HCT116 (cell line): Measurements from ENCODE around the gene PRKD3. TPM values are rescaled to one million over a fixed set of nuclear protein-coding genes. Genes with fewer than 3 reads are reported as not detected.

Experiments
- ATAC-seq: fragments of 200-7000 bp; cut with Tn5 transposase; 2 replicates; pipeline ENCODE4 v1.9.1; 2020; ENCODE audit warnings: mild to moderate bottlenecking, moderate library complexity
- BruUV-seq: library from RNA; stranded (reverse); fragments of 400-500 nt; replicated peaks from 2 replicates; lab custom pipeline; 2021; lab: Mats Ljungman, UMichigan
- CTCF ChIA-PET: fragments of 300-600 bp; sonication (Branson Sonifier 250); formaldehyde crosslinking; loops from one replicate; lab custom pipeline; 2021; ENCODE audit warnings: antibody characterized with exemption; lab: Charles Lee
- POLR2A ChIA-PET: fragments of 300-600, 350-600 bp; sonication (Branson Sonifier 250); formaldehyde crosslinking; loops from one replicate; lab custom pipeline; 2021; ENCODE audit warnings: antibody characterized with exemption; lab: Charles Lee
- RAD21 ChIA-PET, 2 experiments: fragments of 300-600 bp; sonication (Branson Sonifier 250); formaldehyde crosslinking; loops; one replicate each; lab custom pipeline; 2023; ENCODE audit warnings: low total read pairs in 2 of 2; ENCODE audit not compliant: uncharacterized antibody in 2 of 2, unreplicated experiment in 2 of 2, low non-redundant PET in 1 of 2; lab: Charles Lee
- DNase-seq: peaks from one replicate; pipeline ENCODE4 v3.0.0-alpha.2; 2010; ENCODE audit warnings: low read depth, low spot score
- H2AFZ ChIP-seq: fragments of 200-600 bp; shearing (Covaris generic), sonication (generic); 2 replicates; pipeline ENCODE4 v1.6.1; 2017; ENCODE audit warnings: low read depth, mixed run types, mixed read lengths, antibody characterized with exemption, low read length; ENCODE audit not compliant: poor library complexity, severe bottlenecking
- H3K27ac ChIP-seq: 2 replicates; pipeline ENCODE4 v1.5.1; 2012; ENCODE audit warnings: low read depth, low read length
- H3K27me3 ChIP-seq: fragments of 200-600 bp; sonication (generic); 2 replicates; pipeline ENCODE4 v1.6.1; 2016; ENCODE audit warnings: mixed run types, low read length, mixed read lengths; ENCODE audit not compliant: insufficient read depth
- H3K36me3 ChIP-seq, 2 experiments: fragments of 200-500 bp in 1 of 2; fragments of 200-600 bp in 1 of 2; sonication (Bioruptor generic) in 1 of 2; sonication (generic) in 1 of 2; 2 replicates each; pipeline versions ENCODE4 v1.5.1 to v1.6.1; 2014 to 2016; ENCODE audit warnings: low read length in 2 of 2, inconsistent platforms in 1 of 2, mixed read lengths in 1 of 2, mixed run types in 1 of 2; ENCODE audit not compliant: insufficient read depth in 2 of 2, control insufficient read depth in 1 of 2
- H3K4me1 ChIP-seq, 2 experiments: fragments of 200-600 bp in 1 of 2; sonication (generic) in 1 of 2; 2 replicates each; pipeline versions ENCODE4 v1.5.1 to v1.6.1; 2012 to 2017; ENCODE audit warnings: low read length in 2 of 2, inconsistent platforms in 1 of 2, mild to moderate bottlenecking in 1 of 2, mixed read lengths in 1 of 2, mixed run types in 1 of 2, moderate library complexity in 1 of 2; ENCODE audit not compliant: insufficient read depth in 2 of 2, control insufficient read depth in 1 of 2
- H3K4me2 ChIP-seq: fragments of 200-600 bp; sonication (generic); 2 replicates; pipeline ENCODE4 v1.6.1; 2017; ENCODE audit warnings: mixed run types, low read length, mixed read lengths
- H3K4me3 ChIP-seq, 2 experiments: fragments of 200-600 bp in 1 of 2; sonication (generic) in 1 of 2; replicated peaks in 1 of 2; 2 replicates each; pipeline ENCODE4 v1.5.1; 2011 to 2016; ENCODE audit warnings: low read length in 2 of 2, control low read depth in 1 of 2, low read depth in 1 of 2, mild to moderate bottlenecking in 1 of 2, mixed read lengths in 1 of 2, mixed run types in 1 of 2
- H3K79me2 ChIP-seq: fragments of 200-600 bp; sonication (generic); 2 replicates; pipeline ENCODE4 v1.6.1; 2017; ENCODE audit warnings: mild to moderate bottlenecking, mixed run types, low read length, moderate library complexity, mixed read lengths; ENCODE audit not compliant: insufficient read depth
- H3K9ac ChIP-seq: fragments of 200-600 bp; sonication (generic); 2 replicates; pipeline ENCODE4 v1.6.1; 2016; ENCODE audit warnings: low read length, mixed read lengths
- H3K9me2 ChIP-seq: fragments of 200-600 bp; sonication (generic), shearing (Covaris generic); 2 replicates; pipeline ENCODE4 v1.6.1; 2017; ENCODE audit warnings: mixed run types, mild to moderate bottlenecking, moderate library complexity; ENCODE audit not compliant: insufficient read depth
- H3K9me3 ChIP-seq, 2 experiments: fragments of 200-500 bp in 1 of 2; fragments of 200-600 bp in 1 of 2; sonication (Bioruptor generic) in 1 of 2; sonication (generic) in 1 of 2; 2 replicates each; pipeline ENCODE4 v1.6.1; 2014 to 2017; ENCODE audit warnings: low read length in 2 of 2, mixed read lengths in 2 of 2, inconsistent platforms in 1 of 2, low read depth in 1 of 2, mild to moderate bottlenecking in 1 of 2, mixed run types in 1 of 2, moderate library complexity in 1 of 2; ENCODE audit not compliant: control insufficient read depth in 1 of 2, insufficient read depth in 1 of 2
- H4K20me1 ChIP-seq: fragments of 200-600 bp; sonication (generic), shearing (Covaris generic); 2 replicates; pipeline ENCODE4 v1.6.1; 2017; ENCODE audit warnings: mixed run types, mild to moderate bottlenecking, moderate library complexity; ENCODE audit not compliant: insufficient read depth
- CBX3 ChIP-seq: IDR thresholded peaks from 2 replicates; pipeline ENCODE4 v1.6.1; 2012; ENCODE audit warnings: low read depth
- ELF1 ChIP-seq: IDR thresholded peaks from 2 replicates; pipeline ENCODE4 v1.6.1; 2012; ENCODE audit warnings: low read depth, borderline replicate concordance
- EZH2 ChIP-seq: fragments of 200-600 bp; sonication (generic); IDR thresholded peaks from 2 replicates; pipeline ENCODE4 v1.6.1; 2017; ENCODE audit warnings: antibody characterized with exemption, mixed run types
- FOSL1 ChIP-seq: IDR thresholded peaks from 2 replicates; pipeline ENCODE4 v1.6.1; 2012; ENCODE audit warnings: low read depth
- JUND ChIP-seq: IDR thresholded peaks from 2 replicates; pipeline ENCODE4 v1.6.1; 2012
- MAX ChIP-seq: IDR thresholded peaks from 2 replicates; pipeline ENCODE4 v1.6.1; 2012
- POLR2A ChIP-seq: IDR thresholded peaks from 2 replicates; pipeline ENCODE4 v1.7.0; 2011; ENCODE audit warnings: borderline replicate concordance; ENCODE audit not compliant: insufficient read depth, insufficient read length; ENCODE audit errors: extremely low read depth
- POLR2AphosphoS5 ChIP-seq: IDR thresholded peaks from 2 replicates; pipeline ENCODE4 v1.6.1; 2011; ENCODE audit warnings: mild to moderate bottlenecking, low read depth, low read length, moderate library complexity
- RAD21 ChIP-seq: IDR thresholded peaks from 2 replicates; pipeline ENCODE4 v1.6.1; 2012; ENCODE audit warnings: low read depth, mild to moderate bottlenecking
- REST ChIP-seq: IDR thresholded peaks from 2 replicates; pipeline ENCODE4 v1.6.1; 2012; ENCODE audit warnings: low read depth
- SRF ChIP-seq: IDR thresholded peaks from 2 replicates; pipeline ENCODE4 v1.6.1; 2012; ENCODE audit warnings: low read depth
- YY1 ChIP-seq: IDR thresholded peaks from 2 replicates; pipeline ENCODE4 v1.6.1; 2011; ENCODE audit warnings: low read length, low read depth, moderate library complexity, mild to moderate bottlenecking; ENCODE audit not compliant: insufficient replicate concordance; ENCODE audit errors: extremely low read depth
- ZFX ChIP-seq: fragments of 450-650 bp; IDR thresholded peaks from 2 replicates; pipeline ENCODE4 v1.6.1; 2017
- intact Hi-C: fragments of 100-400 bp; cut with micrococcal nuclease; formaldehyde crosslinking; loops from 2 replicates; pipeline ENCODE4 v1.10.0; 2022
- total RNA-seq: library from RNA; stranded (reverse); gene quantifications from one replicate; pipeline ENCODE4 v1.2.1, GENCODE V29; 2021; ENCODE audit not compliant: unreplicated experiment
- TF ChIP-seq, protein P1 (sequence below): IDR thresholded peaks from 2 replicates; pipeline ENCODE4 v1.6.1; 2012
- TF ChIP-seq, protein P2 (sequence below), 3 experiments: fragments of 200-600 bp in 1 of 3; sonication (generic) in 1 of 3; IDR thresholded peaks in 2 of 3; conservative IDR thresholded peaks in 1 of 3; 2 replicates each; pipeline ENCODE4 v1.5.1; 2012 to 2017; ENCODE audit warnings: low read depth in 2 of 3, low read length in 2 of 3, antibody characterized with exemption in 1 of 3, borderline replicate concordance in 1 of 3, control low read depth in 1 of 3, mild to moderate bottlenecking in 1 of 3, mixed read lengths in 1 of 3, mixed run types in 1 of 3, moderate library complexity in 1 of 3; ENCODE audit not compliant: insufficient read depth in 1 of 3

The PRKD3 gene
- total RNA-seq, 1 experiment from 2014 or later, result 13.9 TPM

- H4K20me1 ChIP-seq, result no peaks in the 10 kb centered on the region
- no peak overlapping the region for H3K4me2 ChIP-seq
- H3K4me3 ChIP-seq, result no peak overlapping the region
- no peak overlapping the region for H3K9ac ChIP-seq
- BruUV-seq, result no TSS peak
- TF ChIP-seq YY1 (no peak), FOSL1 (no peak), RAD21 (no peak), ELF1 (no peak), POLR2A (no peak), SRF (no peak), JUND (no peak), REST (no peak), MAX (no peak), POLR2AphosphoS5 (no peak), CBX3 (no peak), EZH2 (no peak), ZFX (no peak)
- TF ChIP-seq, protein P1, sequence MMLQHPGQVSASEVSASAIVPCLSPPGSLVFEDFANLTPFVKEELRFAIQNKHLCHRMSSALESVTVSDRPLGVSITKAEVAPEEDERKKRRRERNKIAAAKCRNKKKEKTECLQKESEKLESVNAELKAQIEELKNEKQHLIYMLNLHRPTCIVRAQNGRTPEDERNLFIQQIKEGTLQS, result no peak
- TF ChIP-seq, protein P2, sequence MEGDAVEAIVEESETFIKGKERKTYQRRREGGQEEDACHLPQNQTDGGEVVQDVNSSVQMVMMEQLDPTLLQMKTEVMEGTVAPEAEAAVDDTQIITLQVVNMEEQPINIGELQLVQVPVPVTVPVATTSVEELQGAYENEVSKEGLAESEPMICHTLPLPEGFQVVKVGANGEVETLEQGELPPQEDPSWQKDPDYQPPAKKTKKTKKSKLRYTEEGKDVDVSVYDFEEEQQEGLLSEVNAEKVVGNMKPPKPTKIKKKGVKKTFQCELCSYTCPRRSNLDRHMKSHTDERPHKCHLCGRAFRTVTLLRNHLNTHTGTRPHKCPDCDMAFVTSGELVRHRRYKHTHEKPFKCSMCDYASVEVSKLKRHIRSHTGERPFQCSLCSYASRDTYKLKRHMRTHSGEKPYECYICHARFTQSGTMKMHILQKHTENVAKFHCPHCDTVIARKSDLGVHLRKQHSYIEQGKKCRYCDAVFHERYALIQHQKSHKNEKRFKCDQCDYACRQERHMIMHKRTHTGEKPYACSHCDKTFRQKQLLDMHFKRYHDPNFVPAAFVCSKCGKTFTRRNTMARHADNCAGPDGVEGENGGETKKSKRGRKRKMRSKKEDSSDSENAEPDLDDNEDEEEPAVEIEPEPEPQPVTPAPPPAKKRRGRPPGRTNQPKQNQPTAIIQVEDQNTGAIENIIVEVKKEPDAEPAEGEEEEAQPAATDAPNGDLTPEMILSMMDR (IDR thresholded peaks at IDR 0.05 in 2 of 3, conservative IDR thresholded peaks at IDR 0.05 in 1 of 3; ENCODE audit: borderline replicate concordance in 1 of 3, insufficient read depth in 1 of 3, low read depth in 2 of 3, low read length in 2 of 3), result no peak
- H3K9me3 ChIP-seq, result no peaks in the 10 kb centered on the region
- DNase-seq (no peak), ATAC-seq (no peak)
- peaks cover 10% of the 10 kb centered on the region; the same call in 1 of the 2 replicates for H3K79me2 ChIP-seq
- RAD21 ChIA-PET, result no interaction called here
- H3K27me3 ChIP-seq, result peaks cover 15% of the 10 kb centered on the region
- intact Hi-C loops, result no loop called here
- no peaks in the 10 kb centered on the region for H3K9me2 ChIP-seq
- H3K4me1 ChIP-seq, result peaks cover 0 to 22% of the 10 kb centered on the region in 2 experiments; a peak in 2 of 4 replicates
- no peaks in the 10 kb centered on the region for H3K36me3 ChIP-seq
- no peak overlapping the region for H2AFZ ChIP-seq
- no peak overlapping the region for H3K27ac ChIP-seq
- CTCF ChIA-PET, result interaction anchor here (1.4 kb wide), 1 partner anchor 555 kb away, joined by 4 read pairs; no protein-coding TSS in a partner anchor
- POLR2A ChIA-PET, result no interaction called here
These were observed 2.3 kb downstream of the PRKD3 start for GRCh38 chr2:37322368-37322767.
